ENCODE measurements around the gene PRKX.
"Not testable (repeated sequence)": the region's sequence is repeated elsewhere in the genome, so short reads cannot be mapped to it uniquely, and the experiment has no call there.

The PRKX gene

DNA sequence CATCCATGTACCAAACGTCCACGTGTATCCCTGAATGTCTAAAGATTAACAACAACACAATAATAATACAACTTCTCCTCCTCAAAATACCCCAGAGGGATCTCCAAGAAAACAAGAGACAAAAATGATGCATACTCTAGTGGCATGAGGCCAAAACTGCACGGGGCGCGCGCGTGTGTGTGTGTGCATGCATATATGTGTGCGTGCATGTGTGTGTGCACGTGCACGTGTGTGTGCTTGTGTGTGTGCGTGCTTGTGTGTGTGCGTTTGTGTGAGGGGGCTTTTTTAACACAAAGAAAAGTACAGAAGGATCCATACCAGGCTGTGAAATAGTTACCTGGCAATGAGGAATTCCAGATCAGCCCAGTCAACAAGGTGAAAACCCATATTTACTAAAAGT, 48.5 kb downstream of the PRKX start:
- no peak for DNase-seq (ENCODE audit: extremely low spot score, insufficient read length, low read depth)
- no peak for FAIRE-seq

DNA sequence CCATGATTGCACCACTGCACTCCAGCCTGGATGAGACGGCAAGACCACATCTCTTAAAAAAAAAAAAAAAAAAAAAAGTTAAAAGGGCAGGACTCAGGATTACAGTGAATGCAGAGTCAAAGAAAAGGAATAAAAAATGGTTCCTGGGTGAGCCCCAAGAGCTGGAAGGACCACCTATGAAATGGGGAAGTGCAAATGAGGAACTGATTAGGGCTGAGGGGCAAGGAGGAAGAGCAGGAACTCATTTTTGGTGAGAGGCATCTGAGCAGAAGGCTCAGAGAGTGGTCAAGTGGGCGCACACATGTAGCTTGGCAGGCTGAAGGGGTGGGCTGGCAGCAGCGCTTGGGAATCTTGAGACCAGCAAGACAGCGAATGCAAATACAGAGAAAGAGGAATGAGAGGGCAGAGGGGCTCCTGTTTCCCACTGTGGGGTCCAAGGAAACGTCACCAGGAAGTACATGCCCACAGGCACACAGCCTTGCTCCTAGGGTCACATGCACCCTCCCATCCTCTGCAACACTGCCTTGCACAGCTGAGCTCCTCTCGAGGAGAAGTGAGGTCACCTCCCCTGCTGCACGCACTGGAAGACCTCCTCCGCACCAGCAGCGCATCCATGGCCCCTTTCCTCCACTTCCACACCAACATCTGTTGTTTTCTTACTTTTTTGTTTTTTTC, 49.7 kb downstream of the PRKX start:
- not testable (repeated sequence) for DNase-seq (ENCODE audit: extremely low spot score, insufficient read length, low read depth)

DNA sequence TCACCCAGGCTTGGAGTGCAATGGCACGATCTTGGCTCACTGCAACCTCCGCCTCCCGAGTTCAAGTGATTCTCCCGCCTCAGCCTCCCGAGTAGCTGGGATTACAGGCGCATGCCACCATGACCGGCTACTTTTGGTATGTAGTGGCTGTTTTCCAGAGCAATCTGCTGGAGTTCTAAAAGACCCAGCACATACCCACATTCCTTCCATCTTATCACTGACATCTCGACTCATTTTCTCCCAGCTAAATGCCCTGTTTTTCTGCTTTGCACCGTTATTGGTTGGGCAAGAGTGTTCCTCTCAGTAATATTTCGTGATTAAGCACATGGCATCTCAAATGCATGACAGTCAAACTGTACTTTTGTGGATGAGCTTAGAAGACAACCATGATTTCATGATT, 53.7 kb downstream of the PRKX start:
- no peak for FAIRE-seq
- DNase-seq (ENCODE audit: extremely low spot score, insufficient read length, low read depth) = no peak

More for the DNA sequence above, 49.7 kb downstream of the PRKX start:
- FAIRE-seq = not testable (repeated sequence)

DNA sequence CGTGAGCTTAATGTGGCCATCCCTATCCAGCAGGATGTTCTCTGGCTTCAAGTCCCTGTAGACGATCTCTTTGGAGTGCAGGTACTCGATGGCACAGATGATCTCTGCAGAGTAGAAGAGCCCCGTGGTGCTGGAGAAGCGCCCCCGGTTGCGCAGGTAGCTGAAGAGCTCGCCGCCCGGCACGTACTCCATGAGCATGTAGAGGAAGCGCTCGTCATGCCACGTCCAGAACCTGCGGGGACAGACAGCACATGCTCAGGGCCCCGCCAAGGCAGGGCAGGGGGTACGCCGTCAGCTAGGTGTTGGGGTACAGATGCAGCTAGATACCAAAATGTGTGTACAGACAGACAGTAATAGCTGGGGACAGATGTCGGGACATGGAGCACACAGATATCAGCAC, 58.3 kb downstream of the PRKX start:
- FAIRE-seq = no peak
- DNase-seq (ENCODE audit: extremely low spot score, insufficient read length, low read depth) = no peak

GRCh38 chrX:3653111-3653510, 60.3 kb downstream of the PRKX start:
- DNase-seq (ENCODE audit: extremely low spot score, insufficient read length, low read depth) = no peak
- peak; percentile 38 for FAIRE-seq

GRCh38 chrX:3651277-3651676, 62.2 kb downstream of the PRKX start:
- DNase-seq (ENCODE audit: extremely low spot score, insufficient read length, low read depth) (no peak), FAIRE-seq (peak; percentile 78)

DNA sequence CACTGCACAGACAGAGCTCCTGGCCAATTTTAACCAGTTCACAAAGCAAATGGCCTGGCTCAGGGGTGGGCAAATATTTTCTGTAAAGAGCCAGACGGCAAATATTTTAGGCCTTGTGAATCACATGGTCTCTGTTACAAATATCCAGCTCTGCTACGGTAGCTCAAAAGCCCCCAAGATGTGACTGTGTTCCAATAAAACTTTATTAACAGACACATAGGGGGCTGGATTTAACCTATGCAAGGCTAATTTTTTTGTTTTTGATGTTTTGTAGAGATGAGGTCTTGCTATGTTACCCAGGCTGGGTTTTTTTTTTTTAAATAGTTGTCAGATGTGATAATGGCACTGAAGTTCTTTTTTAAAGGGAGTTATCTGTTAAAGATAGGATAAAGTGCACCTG, 65.4 kb downstream of the PRKX start:
- no peak for DNase-seq (ENCODE audit: extremely low spot score, insufficient read length, low read depth)
- no peak for FAIRE-seq

GRCh38 chrX:3639858-3640631, 73.4 kb downstream of the PRKX start:
- not testable (repeated sequence) for FAIRE-seq; DNase-seq (ENCODE audit: extremely low spot score, insufficient read length, low read depth)

GRCh38 chrX:3639236-3639635, 74.2 kb downstream of the PRKX start:
- FAIRE-seq (no peak), DNase-seq (ENCODE audit: extremely low spot score, insufficient read length, low read depth) (no peak)

- peak; percentile 81 for FAIRE-seq
Observed at GRCh38 chrX:3638280-3638873, 75.1 kb downstream of the PRKX start.

DNA sequence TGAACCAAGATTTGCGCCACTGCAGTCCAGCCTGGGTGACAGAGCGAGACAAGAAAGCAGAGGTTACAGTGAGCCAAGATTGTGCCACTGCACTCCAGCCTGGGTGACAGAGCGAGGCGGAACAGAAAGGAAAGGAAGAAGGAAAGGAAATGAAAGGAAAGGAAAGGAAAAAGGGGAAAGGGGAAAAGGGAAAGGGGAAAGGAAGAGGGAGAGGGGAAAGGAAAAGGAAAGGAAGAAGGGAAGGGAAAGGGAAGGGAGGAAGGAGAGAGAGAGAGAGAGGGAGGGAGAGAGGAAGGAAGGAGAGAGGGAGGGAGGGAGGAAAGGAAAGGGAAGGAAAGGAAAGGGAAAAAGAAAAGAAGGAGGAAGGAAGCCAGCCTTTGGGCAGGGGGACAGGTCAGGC, 76.6 kb downstream of the PRKX start:
- no peak for FAIRE-seq
- DNase-seq (ENCODE audit: extremely low spot score, insufficient read length, low read depth) = no peak

More at GRCh38 chrX:3638280-3638873, 75.1 kb downstream of the PRKX start:
- peak; percentile 0 for DNase-seq (ENCODE audit: extremely low spot score, insufficient read length, low read depth)

DNA sequence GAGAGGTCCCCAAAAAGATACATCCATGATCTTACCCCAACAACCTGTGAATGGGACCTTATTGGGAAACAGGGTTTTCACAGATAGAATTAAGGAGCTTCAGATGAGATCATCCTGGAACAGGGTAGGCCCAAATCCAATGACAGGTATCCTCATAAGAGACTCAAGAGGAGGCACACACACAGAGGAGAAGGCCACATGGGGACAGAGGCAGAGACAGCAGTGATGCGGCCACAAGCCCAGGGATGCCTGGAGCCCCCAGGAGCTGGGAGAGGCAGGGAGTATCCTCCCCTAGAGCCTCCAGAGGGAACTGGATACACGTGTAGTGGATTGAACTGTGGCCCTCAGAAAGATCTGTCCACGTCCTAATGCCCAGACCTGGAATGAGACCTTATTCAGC, 82.3 kb downstream of the PRKX start:
- DNase-seq (ENCODE audit: extremely low spot score, insufficient read length, low read depth) (no peak), FAIRE-seq (no peak)

DNA sequence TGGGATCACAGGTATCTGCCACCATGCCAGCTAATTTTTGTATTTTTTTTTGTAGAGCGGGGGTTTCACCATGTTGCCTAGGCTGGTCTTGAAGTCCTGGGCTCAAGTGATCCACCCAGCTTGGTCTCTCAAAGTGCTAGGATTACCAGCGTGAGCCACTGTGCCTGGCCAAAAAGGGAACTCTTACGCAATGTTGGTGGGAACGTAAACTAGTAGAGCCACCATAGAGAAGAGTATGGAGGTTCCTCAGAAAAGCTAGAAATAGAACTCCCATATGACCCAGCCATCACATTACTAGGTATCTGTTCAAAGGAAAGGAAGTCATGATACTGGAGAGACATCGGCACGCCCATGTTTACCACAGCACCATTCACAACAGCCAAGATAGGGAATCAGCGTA, 85.9 kb downstream of the PRKX start:
- FAIRE-seq = no peak

DNA sequence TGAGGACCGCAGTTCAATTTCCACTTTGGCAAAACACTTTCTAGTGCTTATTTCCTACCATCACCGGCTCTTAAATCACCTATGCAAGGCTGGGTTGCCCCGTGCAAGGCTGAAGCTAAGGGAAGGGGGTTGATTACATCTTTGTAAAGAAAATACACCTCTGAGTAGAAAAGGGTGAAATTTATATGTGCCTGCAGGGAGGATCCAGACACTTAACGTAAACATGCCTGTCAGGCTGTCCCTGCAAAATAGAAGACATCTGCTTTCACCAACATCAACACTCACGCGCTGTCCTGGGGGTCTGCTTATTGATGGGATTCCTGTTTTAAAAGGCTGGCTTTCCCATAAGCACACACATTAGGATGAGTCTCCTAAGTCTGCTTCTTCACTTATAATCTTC, 92.0 kb downstream of the PRKX start:
- DNase-seq (ENCODE audit: extremely low spot score, insufficient read length, low read depth) (no peak), FAIRE-seq (no peak)

More for the DNA sequence above, 85.9 kb downstream of the PRKX start:
- no peak for DNase-seq (ENCODE audit: extremely low spot score, insufficient read length, low read depth)

DNA sequence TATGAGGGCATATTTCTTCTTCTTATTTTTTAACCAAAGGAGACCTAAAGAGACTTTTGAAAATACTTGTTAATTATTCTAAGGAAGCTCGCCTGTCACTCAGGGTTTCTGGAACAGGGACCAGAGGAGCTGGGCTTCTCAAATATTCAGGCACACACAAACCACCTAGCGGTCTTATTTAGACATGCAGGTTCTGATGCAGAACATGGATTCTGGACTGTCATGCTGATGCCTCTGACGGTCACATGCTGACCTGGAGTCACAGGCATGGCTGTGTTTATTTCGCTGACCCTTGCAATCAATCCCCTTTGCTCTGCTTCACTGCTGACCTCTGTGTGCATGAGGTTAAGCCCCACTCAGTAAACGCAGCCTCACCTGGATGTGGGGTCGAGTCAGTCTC, 101.7 kb downstream of the PRKX start:
- DNase-seq (ENCODE audit: extremely low spot score, insufficient read length, low read depth); FAIRE-seq: not testable (repeated sequence)

- DNase-seq (ENCODE audit: extremely low spot score, insufficient read length, low read depth) (no peak), FAIRE-seq (no peak)
Observed at GRCh38 chrX:3609810-3610209, 103.6 kb downstream of the PRKX start.

DNA sequence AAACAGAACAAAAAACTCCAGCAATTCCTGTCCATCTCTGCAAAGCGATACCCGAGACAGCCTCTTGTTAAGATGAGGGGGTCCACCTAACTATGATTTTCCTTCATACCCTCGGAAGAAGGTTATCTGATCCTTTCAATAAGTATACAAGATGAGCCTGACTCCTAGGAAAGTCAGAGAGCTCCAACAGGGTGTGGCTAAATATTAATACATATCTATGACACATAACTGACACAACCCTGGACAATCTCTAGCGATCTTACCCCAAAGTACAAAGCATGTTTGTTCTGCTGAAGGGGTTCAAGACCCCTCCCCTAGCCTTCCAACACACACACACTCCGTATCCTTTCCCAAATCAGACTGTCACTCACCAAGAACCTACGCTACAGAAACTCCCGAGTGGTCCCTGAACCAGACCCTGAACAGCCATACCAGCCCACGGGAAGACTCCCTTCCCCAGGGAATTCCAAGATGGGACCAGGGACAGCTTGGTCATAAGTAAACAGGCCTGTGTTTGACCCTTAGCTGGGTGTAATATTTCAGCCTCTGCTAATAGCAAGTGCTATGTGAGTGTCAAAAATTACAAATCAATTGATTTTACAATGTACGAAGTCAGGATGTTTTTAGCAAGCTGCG, 110.3 kb downstream of the PRKX start:
- DNase-seq (ENCODE audit: extremely low spot score, insufficient read length, low read depth) (no peak), FAIRE-seq (no peak)

DNA sequence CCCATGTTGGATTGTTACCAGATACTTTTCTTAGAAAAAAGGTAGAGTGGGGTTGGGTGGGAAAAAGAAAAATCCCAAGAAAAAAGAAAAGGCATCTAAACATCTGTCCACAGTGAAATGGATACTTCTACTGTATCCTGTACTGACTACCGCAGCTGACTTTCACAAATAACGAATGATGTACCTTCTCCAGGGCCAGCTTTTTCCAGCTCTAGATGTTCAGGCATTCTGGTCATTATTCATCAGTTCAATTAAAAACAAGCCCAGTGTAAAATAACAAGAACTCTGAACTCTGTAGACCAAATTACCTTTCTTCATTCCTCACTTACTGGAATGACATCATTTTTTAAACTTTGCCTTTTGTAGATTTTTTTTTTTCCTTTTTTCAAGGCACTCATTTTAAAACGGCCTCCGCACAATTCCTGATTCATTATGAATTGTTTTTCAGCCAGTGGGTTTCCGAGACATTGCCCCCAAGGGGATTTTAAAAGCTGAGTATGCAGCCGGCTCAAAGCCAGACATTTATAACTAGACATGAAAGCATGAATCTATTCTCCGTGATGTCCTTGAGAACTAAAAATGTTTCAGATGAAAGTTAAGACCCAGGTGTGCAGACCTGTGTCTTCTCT, 113.5 kb downstream of the PRKX start:
- FAIRE-seq (no peak), DNase-seq (ENCODE audit: extremely low spot score, insufficient read length, low read depth) (no peak)

DNA sequence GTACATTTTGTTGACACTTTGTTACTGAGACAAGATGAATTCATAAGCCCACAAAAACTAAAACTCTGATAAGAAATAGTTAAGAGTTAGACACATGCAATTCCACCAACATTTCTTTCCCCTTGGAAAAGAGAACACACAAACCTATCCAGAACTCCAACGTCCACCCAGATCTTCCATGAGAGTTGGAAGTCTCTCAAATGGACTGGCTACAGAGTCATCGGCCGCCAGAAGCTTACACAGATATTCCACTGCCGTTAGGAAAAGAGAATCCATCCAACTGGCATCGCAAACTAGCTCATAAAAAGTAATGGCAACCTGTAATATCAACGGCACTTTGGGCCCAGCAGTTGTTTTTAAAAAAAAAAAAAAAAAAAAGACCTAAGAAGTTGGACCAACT, 114.7 kb downstream of the PRKX start:
- FAIRE-seq = no peak
- DNase-seq (ENCODE audit: extremely low spot score, insufficient read length, low read depth) = no peak

DNA sequence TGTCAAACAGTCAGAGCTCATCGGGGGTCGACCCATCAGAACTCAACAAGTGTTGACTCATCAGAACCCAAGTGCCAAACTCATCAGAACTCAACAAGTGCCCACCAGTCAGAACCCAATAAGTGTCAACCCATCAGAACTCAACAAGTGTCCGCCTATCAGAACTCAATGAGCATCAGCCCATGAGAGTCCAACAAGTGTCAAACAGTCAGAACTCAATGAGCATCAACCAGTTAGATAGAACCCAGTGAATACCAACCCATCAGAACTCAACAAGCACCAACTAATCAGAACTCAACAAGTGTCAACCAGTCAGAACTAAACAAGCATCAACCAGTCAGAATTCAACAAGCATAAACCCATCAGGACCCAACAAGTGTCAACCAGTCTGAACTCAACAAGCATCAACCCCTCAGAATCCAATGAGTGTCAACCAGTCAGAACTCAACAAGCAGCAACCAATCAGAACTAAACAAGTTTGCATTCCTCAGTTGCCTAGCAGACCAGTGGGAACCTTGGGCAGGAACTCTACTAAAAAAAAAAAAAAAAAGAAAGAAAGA, 115.3 kb downstream of the PRKX start:
- DNase-seq (ENCODE audit: extremely low spot score, insufficient read length, low read depth) (no peak), FAIRE-seq (no peak)

All from GM18507 (cell line).